NCI-H2171 (cell line): ENCODE data around the gene BATF3.
"Not testable (repeated sequence)": the region's sequence is repeated elsewhere in the genome, so short reads cannot be mapped to it uniquely, and the experiment has no call there.

Experiments
- DNase-seq: peaks from one replicate; lab custom pipeline; 2025; lab: John Stamatoyannopoulos, UW

BATF3 gene

GRCh38 chr1:212658250-212658649 lies 41.4 kb downstream of the BATF3 start:
- DNase-seq = not testable (repeated sequence)

DNA sequence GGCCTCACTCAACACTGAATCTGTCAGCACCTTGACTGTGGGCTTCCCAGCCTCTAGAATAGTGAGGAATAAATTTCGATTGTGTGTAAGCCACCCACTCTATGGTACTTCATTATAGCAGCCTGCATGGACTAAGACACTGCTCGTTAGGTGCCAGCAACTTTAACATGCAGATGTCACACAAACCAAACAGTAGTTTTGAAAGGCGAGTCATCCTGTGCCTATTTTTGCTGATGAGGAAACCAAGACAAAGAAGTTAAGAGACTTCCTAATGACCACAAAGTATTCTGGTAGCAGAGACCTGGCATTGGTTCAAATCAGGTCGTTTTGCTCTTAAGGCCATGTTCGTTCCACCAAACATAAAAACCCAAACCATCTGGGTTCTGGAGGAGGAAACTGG lies 42.9 kb downstream of the BATF3 start:
- no peak for DNase-seq

DNA sequence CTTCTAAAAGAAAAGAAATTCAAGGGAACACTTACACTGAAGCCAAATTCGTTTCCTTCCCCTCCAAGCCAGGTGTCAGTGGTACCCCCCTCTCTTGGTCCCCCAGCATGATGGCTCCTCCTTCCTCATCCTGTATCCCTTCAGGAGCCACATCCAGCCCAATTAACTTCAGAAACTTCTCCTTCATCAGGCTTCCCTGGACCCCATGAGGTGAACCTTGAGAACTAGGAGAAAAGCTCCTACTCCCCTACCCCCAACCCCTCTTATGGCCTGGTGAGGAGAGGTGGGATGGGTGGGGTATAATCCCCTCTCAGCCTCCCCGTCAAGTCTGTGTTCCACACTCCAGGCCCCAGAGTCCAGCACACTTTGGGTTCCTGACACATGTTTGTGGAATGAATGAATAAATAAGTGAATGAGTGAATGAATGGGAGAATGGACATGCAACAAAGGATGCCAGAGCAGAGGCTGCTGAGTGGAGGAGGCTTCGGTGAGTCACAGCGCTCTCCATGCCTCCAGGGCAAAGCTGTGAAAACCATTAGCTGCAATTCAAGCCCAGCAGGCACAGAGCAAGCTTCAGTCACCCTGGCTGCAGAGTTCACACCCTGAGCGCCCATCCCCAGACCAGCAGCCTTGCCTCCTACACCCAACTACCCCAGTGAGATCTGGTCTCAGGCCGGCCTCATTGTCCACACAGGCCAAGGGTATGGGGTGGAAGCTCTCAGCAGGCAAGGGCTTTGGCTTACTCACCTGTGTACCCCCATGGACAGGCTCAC lies 43.8 kb downstream of the BATF3 start:
- no peak for DNase-seq

- no peak for DNase-seq
Observed at GRCh38 chr1:212652609-212653008, 47.0 kb downstream of the BATF3 start.

DNA sequence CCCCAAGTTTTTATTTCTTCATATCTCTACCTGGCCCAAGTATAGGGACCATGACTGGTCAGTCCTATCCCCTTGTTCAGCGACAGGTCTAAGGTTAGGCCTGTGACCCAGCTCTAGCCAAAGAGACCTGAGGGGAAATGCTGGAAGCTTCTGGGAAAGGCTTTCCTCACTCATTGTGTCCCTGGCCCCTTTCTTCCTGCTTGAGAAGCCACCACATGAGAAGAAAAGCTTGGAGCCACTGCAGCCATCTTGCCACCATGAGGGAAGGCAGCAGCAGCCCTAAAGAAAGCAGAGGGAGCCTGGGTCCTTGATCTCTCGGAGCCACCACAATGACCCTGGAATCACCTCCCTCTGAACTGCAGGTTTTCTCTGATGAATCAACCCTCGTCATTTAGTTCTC lies 47.7 kb downstream of the BATF3 start:
- no peak for DNase-seq

DNA sequence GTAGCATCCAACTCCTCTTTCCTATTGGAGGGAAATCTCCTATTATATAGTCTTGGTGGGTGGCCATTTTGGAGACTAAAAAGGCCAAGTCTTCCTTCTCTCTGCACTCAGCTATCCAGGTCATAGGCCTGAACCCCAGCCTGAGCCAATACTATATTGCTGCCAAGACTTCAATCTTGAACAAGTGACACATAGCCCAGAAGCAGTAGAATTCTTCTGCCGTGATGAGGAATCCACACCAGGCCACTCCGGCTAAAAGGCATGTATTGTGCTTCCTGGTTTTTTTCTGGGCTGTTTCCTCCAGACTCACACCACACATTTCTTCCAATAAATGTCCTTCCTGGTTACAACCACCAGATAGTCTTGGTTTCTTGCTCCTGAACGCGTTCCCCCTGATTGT lies 48.1 kb downstream of the BATF3 start:
- no peak for DNase-seq

GRCh38 chr1:212650228-212650627 lies 49.4 kb downstream of the BATF3 start:
- peak; percentile 34 for DNase-seq

DNA sequence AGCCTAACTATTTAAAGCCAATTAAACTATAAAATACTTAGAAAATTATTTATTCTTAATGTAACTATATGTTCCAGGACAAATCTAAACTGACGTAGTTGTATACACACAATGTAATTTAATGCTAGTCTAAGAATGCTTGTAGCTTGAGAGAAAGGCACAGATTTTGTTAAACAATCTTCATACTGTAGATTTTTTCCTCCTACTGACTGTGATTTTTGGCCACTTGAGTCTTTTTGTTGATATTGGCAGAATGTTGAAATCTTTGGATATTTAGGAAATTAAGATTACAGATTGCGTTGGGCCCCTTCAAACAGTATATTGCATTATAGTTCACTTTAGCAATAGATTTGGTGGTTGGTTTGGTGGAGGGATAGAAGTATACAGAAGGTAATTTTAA lies 50.6 kb downstream of the BATF3 start:
- DNase-seq = no peak

DNA sequence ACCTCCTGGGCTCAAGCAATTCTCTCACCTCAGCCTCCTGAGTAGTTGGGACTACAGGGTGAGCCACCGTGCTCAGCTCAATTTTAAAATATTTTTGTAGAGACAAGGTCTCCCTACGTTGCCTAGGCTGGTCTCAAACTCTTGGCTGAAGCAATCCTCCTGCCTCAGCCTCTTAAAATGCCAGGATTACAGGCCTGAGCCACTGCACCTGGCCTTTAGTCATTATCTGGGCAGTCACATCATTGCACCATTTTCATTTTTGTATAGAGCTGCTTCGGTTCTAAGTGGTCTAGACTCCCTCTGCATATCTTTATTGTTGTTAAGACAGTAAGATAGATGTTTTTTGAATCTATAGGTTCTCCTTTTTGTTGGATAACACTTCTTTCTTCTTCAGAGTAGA lies 51.2 kb downstream of the BATF3 start:
- no peak for DNase-seq

DNA sequence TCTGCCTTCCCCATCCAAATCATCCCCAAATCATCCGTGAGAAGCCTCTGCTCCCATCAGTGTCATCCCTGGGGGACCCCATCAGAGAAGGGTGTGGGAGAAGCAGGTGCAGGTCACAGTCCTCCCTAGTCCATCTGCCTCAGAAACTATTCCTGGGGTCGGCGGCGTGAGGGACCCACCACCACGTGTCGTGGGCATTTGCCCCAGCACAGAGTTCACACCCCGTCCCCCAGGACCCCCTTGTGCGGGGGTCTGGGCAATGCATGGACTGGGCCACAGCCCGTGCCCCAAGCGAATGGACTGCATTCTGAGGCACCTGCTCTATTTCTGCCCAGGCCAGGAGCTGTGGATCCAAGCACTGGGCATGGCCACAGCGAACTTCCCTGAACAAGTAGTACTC lies 52.6 kb downstream of the BATF3 start:
- DNase-seq = no peak

DNA sequence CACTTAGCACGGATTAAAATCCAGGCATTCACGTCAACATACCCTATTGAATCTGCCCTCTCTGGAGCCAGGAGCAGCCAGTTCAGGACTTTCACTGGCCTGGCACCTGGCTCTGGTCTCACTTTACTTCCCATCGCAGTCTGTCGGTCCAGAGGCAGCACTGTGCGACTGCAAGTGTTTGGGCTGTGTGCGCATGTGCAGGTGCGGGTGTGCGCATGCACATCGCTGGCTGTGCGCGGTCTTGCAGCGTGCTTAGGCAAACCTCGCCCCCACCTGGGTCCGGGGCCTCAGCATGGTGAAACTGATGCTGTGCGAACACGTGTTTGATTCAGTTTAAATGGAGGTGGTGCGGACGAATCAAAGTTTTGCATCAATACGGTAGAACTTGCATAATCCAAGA lies 53.1 kb downstream of the BATF3 start:
- no peak for DNase-seq

DNA sequence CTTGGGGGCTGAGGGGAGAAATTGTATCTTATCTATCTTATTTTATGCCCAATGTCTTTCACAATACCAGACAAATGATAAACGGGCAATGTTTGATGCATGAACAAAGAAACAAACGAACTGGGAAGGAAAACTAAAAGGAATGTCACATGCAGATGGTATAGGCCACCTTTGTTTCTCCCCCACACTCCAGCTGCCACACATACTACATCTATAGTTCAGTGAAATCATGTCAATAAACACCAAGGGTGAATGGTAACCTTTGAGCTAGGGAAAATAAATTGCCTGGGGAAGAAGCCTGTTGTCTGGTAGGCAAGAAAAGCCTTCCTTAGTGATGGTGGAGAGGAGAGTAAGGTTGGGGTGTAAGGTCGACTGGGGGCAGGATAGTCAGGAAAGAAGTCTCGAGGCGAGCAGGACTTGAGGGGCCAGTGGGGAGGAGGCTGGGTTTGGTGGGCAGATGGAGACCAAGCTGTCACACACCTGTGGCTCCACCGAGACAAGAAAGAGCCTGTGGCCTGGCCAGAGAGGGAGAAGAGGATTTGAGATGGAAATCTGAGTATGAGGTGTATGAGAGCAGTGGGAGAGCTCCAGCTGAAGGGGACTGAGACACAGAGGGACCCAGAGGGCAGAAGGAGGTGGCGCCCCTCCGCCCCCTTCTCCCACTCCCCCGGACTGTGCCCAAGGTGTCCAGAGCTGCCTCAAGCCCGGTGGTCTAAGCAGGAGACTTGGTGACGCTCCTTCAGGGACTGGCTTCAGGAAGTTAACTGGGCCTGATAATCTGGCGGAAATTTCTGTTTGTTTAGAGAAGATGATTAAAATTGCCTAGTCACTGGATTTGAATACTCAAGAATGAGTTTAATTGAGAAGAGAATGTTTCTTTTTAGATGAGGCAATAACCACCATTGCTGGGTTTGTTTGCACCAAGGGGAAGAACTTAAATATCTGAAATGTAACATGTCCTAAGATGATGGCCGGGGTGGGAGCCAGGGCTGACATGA lies 53.8 kb downstream of the BATF3 start:
- no peak for DNase-seq

GRCh38 chr1:212644866-212645545 lies 54.6 kb downstream of the BATF3 start:
- no peak for DNase-seq

DNA sequence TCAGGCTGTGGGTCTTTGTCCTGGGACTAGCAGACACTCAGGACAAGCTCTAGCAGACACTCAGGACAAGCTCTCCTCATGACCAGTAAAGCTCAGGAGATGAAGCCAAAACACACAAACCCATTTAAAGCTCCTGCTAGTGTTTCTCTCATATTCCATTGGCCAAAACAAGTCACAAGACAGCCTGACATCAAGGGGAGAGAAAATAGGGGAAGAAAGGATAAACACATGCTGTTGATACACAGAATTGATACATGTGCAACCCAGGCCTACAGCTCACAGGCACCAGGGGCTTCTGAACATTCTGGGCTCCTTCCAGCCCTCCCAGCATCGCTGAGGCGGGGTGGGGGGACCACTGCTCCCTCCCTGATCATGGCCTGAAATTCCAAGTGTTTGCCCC lies 55.8 kb downstream of the BATF3 start:
- no peak for DNase-seq

- no peak for DNase-seq
Observed at GRCh38 chr1:212641956-212642355, 57.7 kb downstream of the BATF3 start.

- DNase-seq = no peak
Observed at GRCh38 chr1:212640223-212640878, 59.3 kb downstream of the BATF3 start.

DNA sequence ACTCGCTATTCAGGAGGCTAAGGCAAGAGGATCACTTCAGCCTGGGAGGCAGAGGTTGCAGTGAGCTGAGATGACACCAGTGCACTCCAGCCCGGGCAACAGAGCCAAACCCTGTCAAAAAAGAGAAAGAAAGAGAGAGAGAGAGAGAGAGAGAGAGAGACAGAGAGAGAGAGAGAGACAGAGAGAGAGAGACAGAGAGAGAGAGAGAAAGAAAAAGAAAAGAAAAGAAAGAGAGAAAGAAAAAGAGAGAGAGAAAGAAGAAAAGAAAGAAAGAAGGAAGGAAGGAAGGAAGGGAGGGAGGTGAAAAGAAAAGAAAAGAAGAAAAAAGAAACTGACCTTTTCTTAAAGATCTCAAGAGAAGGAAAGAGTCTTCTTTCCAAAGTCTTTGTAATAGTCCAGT lies 60.1 kb downstream of the BATF3 start:
- not testable (repeated sequence) for DNase-seq

- DNase-seq = no peak
Observed at GRCh38 chr1:212638492-212639151, 61.0 kb downstream of the BATF3 start.

- DNase-seq = no peak
Observed at GRCh38 chr1:212637902-212638301, 61.7 kb downstream of the BATF3 start.
